22Rv1 (cell line): ENCODE results near the gene TXNDC11.

Experiments
- CTCF ChIP-seq: fragments of 450-650 bp; IDR thresholded peaks from 2 replicates; pipeline ENCODE4 v1.5.1; 2017; ENCODE audit warnings: mild to moderate bottlenecking
- ZFX ChIP-seq: fragments of 450-650 bp; IDR thresholded peaks from 2 replicates; pipeline ENCODE4 v1.6.1; 2017; ENCODE audit warnings: antibody characterized with exemption, borderline replicate concordance

GRCh38 chr16:11650641-11651591 lies 91.7 kb downstream of the TXNDC11 start:
- TF ChIP-seq CTCF, result no peak
- TF ChIP-seq ZFX, result no peak
